Sigmoid colon (tissue), 4 donors: Measurements from ENCODE around the gene MYH11.
A peak's percentile ranks its signal among the peaks of the same experiment; 100 is the strongest.

ENCODE experiments used
- CTCF ChIP-seq, 4 experiments: fragments of 450-650 bp in 3 of 4; fragments of 200-600 bp in 1 of 4; IDR thresholded peaks; one replicate each; pipeline ENCODE4 v1.5.1; 2016 to 2019; ENCODE audit warnings: antibody characterized with exemption in 4 of 4, mild to moderate bottlenecking in 3 of 4, moderate library complexity in 2 of 4
- POLR2A ChIP-seq, 2 donors: fragments of 450-650 bp; IDR thresholded peaks; one replicate each; pipeline ENCODE4 v1.6.1; 2016; ENCODE audit warnings: antibody characterized with exemption in 2 of 2, mild to moderate bottlenecking in 2 of 2, moderate library complexity in 2 of 2
- POLR2AphosphoS5 ChIP-seq, 4 donors: sonication (generic); formaldehyde crosslinking; IDR thresholded peaks; one replicate each; pipeline ENCODE4 v1.6.1; 2017; ENCODE audit warnings: antibody characterized with exemption in 4 of 4

DNA sequence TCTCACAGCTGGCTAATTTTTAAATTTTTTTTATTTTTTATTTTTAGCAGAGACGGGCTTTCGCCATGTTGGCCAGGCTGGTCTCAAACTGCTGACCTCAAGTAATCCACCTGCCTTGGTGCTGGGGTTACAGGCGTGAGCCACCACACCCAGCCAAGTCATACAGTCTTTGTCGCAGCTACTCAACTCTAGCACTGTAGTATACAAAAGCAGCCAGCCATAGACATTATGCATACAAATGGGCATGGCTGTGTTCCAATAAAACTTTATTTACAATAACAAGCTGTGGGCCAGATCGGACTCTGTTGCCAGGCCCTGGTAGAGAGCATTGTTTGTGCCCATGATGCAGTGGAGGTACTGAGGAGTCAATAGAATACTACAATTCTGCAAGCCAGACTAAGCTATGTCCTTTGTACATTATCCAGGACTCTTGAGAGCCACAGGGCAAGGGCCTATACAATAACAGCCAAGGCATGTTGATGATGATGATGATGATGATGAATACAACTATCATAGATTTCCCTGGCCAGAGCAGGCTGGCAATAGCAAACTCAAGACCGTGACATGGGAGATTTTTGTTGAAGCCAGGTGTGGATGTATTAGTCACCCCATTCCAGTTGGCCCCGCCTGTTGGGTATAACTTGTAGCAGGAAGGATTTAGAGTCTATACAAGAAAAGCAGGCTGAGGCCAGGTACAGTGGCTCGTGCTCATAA, 101.8 kb downstream of the MYH11 start:
- TF ChIP-seq CTCF (IDR thresholded peaks at IDR 0.05) = no peak
- peak; percentile 17 to 71 (median 48) for TF ChIP-seq POLR2AphosphoS5 (IDR thresholded peaks at IDR 0.05)
- no peak for TF ChIP-seq POLR2A (IDR thresholded peaks at IDR 0.05)
